NCI-H460 (cell line): Measurements from ENCODE around the gene PDZD2. TPM values are rescaled to one million over a fixed set of nuclear protein-coding genes. Genes with fewer than 3 reads are reported as not detected.

Source experiments
- DNase-seq: peaks from one replicate; pipeline ENCODE4 v3.0.0-alpha.2; 2016; ENCODE audit warnings: low read depth; ENCODE audit errors: extremely low read depth
- total RNA-seq: library from RNA; depleted of rRNA; stranded (reverse); fragments of >200 nt; shearing (Covaris generic); gene quantifications from 2 replicates; pipeline ENCODE4 v1.2.3, GENCODE V29; 2014

PDZD2 gene
- total RNA-seq, 1 experiment from 2014 or later = not detected

- no peak for DNase-seq
Measured at GRCh38 chr5:31854181-31855133, 215.5 kb downstream of the PDZD2 start.

- DNase-seq = no peak
Measured at GRCh38 chr5:31855134-31856040, 216.5 kb downstream of the PDZD2 start.

GRCh38 chr5:31859096-31859495 lies 220.2 kb downstream of the PDZD2 start:
- DNase-seq = no peak

GRCh38 chr5:31860278-31860677 lies 221.3 kb downstream of the PDZD2 start:
- no peak for DNase-seq

GRCh38 chr5:31860726-31861433 lies 221.9 kb downstream of the PDZD2 start:
- no peak for DNase-seq

GRCh38 chr5:31861601-31862000 lies 222.7 kb downstream of the PDZD2 start:
- DNase-seq = no peak

GRCh38 chr5:31863991-31864411 lies 225.1 kb downstream of the PDZD2 start:
- no peak for DNase-seq

- DNase-seq = no peak
Measured at GRCh38 chr5:31866166-31866565, 227.2 kb downstream of the PDZD2 start.

GRCh38 chr5:31867219-31867618 lies 228.3 kb downstream of the PDZD2 start:
- no peak for DNase-seq

- no peak for DNase-seq
Measured at GRCh38 chr5:31880449-31880848, 241.5 kb downstream of the PDZD2 start.

- DNase-seq = no peak
Measured at GRCh38 chr5:31884896-31885295, 246.0 kb downstream of the PDZD2 start.

GRCh38 chr5:31886206-31886605 lies 247.3 kb downstream of the PDZD2 start:
- no peak for DNase-seq

- DNase-seq = no peak
Measured at GRCh38 chr5:31887556-31887955, 248.6 kb downstream of the PDZD2 start.

- DNase-seq = no peak
Measured at GRCh38 chr5:31888564-31888963, 249.6 kb downstream of the PDZD2 start.

- no peak for DNase-seq
Measured at GRCh38 chr5:31889001-31889561, 250.2 kb downstream of the PDZD2 start.

GRCh38 chr5:31890046-31890445 lies 251.1 kb downstream of the PDZD2 start:
- DNase-seq = no peak

GRCh38 chr5:31894141-31894540 lies 255.2 kb downstream of the PDZD2 start:
- DNase-seq = no peak

- no peak for DNase-seq
Measured at GRCh38 chr5:31895199-31895820, 256.4 kb downstream of the PDZD2 start.

GRCh38 chr5:31898036-31898632 lies 259.2 kb downstream of the PDZD2 start:
- DNase-seq = no peak
